B cell (primary cell): Measurements from ENCODE around the gene RILPL1.

ENCODE experiments used
- EZH2 ChIP-seq: IDR thresholded peaks from 2 replicates; pipeline ENCODE4 v1.6.1; 2012; ENCODE audit warnings: borderline replicate concordance, low read depth, mild to moderate bottlenecking, moderate library complexity, low read length; ENCODE audit not compliant: insufficient read depth, poor library complexity, severe bottlenecking
- TF ChIP-seq, protein P1 (sequence below): fragments of 200-600 bp; IDR thresholded peaks from one replicate; pipeline ENCODE4 v1.8.0; 2022; ENCODE audit warnings: antibody characterized with exemption, mild to moderate bottlenecking

DNA sequence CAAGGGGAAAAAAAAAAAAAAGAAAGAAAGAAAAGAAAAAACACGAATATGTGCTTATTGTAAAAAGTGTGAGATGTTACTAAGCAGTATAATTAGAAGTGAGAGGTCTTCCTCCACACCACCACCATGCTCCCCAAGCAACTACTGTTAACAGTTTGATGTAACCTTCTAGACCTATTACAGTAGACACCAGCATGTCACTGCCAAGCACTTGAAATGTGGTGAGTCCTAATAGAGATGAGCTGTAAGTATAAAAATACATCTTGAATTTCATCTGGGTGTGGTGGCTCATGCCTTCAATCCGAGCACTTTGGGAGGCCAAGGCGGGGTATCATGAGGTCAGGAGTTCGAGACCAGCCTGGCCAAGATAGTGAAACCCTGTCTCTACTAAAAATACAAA is 83.7 kb downstream of the RILPL1 start:
- TF ChIP-seq, protein P1, sequence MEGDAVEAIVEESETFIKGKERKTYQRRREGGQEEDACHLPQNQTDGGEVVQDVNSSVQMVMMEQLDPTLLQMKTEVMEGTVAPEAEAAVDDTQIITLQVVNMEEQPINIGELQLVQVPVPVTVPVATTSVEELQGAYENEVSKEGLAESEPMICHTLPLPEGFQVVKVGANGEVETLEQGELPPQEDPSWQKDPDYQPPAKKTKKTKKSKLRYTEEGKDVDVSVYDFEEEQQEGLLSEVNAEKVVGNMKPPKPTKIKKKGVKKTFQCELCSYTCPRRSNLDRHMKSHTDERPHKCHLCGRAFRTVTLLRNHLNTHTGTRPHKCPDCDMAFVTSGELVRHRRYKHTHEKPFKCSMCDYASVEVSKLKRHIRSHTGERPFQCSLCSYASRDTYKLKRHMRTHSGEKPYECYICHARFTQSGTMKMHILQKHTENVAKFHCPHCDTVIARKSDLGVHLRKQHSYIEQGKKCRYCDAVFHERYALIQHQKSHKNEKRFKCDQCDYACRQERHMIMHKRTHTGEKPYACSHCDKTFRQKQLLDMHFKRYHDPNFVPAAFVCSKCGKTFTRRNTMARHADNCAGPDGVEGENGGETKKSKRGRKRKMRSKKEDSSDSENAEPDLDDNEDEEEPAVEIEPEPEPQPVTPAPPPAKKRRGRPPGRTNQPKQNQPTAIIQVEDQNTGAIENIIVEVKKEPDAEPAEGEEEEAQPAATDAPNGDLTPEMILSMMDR: no peak
- no peak for TF ChIP-seq EZH2
